K562 (cell line): Measurements from ENCODE around the gene DIS3L2. TPM values are rescaled to one million over a fixed set of nuclear protein-coding genes. Genes with fewer than 3 reads are reported as not detected.

Experiments
- ATAC-seq: fragments of 200-7000 bp; cut with Tn5 transposase; 3 replicates; pipeline ENCODE4 v1.9.1; 2020; ENCODE audit warnings: moderate library complexity
- BruUV-seq: library from RNA; stranded (reverse); fragments of 400-500 nt; replicated peaks from 2 replicates; lab custom pipeline; 2021; lab: Mats Ljungman, UMichigan
- CTCF ChIA-PET: fragments of 300-600 bp; formaldehyde crosslinking; extraction: SDS; loops from one replicate; lab custom pipeline; 2021; ENCODE audit warnings: low intra/inter-chr PET ratio; lab: Yijun Ruan, JAX
- POLR2A ChIA-PET: fragments of 300-600, 350-650 bp; sonication (Branson Sonifier 250); formaldehyde crosslinking; extraction: SDS; loops from one replicate; lab custom pipeline; 2021; ENCODE audit warnings: antibody characterized with exemption, inconsistent platforms; lab: Yijun Ruan, JAX
- DNase-seq, 4 experiments: peaks; one replicate each; pipeline versions ENCODE4 v3.0.0 to v3.0.0-alpha.2; 2011 to 2018; ENCODE audit warnings: low spot score in 3 of 4, mixed read lengths in 3 of 4; ENCODE audit errors: extremely low read depth in 1 of 4
- FAIRE-seq: peaks from 2 replicates; lab custom pipeline; 2011; peaks lifted over from hg19 to GRCh38; lab: Jason Lieb, UNC
- H2AFZ ChIP-seq: 2 replicates; pipeline ENCODE4 v1.6.0; 2011; ENCODE audit warnings: low read depth, low read length, control low read depth, inconsistent platforms
- H3K27ac ChIP-seq: fragments of 200-600 bp; 3 replicates; pipeline ENCODE4 v1.8.0; 2011; ENCODE audit warnings: low read depth, mild to moderate bottlenecking, control low read depth, inconsistent platforms, low read length, moderate library complexity, mixed read lengths; ENCODE audit errors: extremely low read depth
- H3K27me3 ChIP-seq, 2 experiments: fragments of 300-600 bp in 1 of 2; 2 replicates in 1 of 2; 3 replicates in 1 of 2; pipeline versions ENCODE4 v1.6.0 to v1.8.0; 2011; ENCODE audit warnings: inconsistent platforms in 2 of 2, low read length in 2 of 2, mild to moderate bottlenecking in 1 of 2, mixed read lengths in 1 of 2, moderate library complexity in 1 of 2; ENCODE audit not compliant: control insufficient read depth in 2 of 2, insufficient read depth in 2 of 2
- H3K36me3 ChIP-seq: fragments of 300-600 bp; 3 replicates; pipeline ENCODE4 v1.8.0; 2011; ENCODE audit warnings: mild to moderate bottlenecking, low read length, inconsistent platforms; ENCODE audit not compliant: control insufficient read depth, insufficient read depth
- H3K4me1 ChIP-seq, 2 experiments: fragments of 200-600 bp in 1 of 2; replicated peaks in 1 of 2; 2 replicates in 1 of 2; 3 replicates in 1 of 2; pipeline versions ENCODE4 v1.5.1 to v1.8.0; 2011; ENCODE audit warnings: inconsistent platforms in 2 of 2, low read length in 2 of 2, mild to moderate bottlenecking in 1 of 2, mixed read lengths in 1 of 2, moderate library complexity in 1 of 2; ENCODE audit not compliant: control insufficient read depth in 2 of 2, insufficient read depth in 2 of 2
- H3K4me2 ChIP-seq: 2 replicates; pipeline ENCODE4 v1.6.1; 2011; ENCODE audit warnings: low read length, control low read depth, inconsistent platforms, mixed read lengths; ENCODE audit not compliant: insufficient read depth
- H3K4me3 ChIP-seq: fragments of 200-600 bp; sonication (generic), shearing (Covaris generic); 2 replicates; pipeline ENCODE4 v1.5.1; 2016; ENCODE audit warnings: control low read depth, inconsistent platforms
- H3K79me2 ChIP-seq: fragments of 200-600 bp; 3 replicates; pipeline ENCODE4 v1.8.0; 2011; ENCODE audit warnings: low read length, inconsistent platforms; ENCODE audit not compliant: control insufficient read depth, insufficient read depth
- H3K9ac ChIP-seq, 2 experiments: 2 replicates each; pipeline versions ENCODE4 v1.6.0 to v1.6.1; 2011; ENCODE audit warnings: low read depth in 2 of 2, low read length in 2 of 2, control low read depth in 1 of 2, inconsistent platforms in 1 of 2, mild to moderate bottlenecking in 1 of 2, mixed read lengths in 1 of 2; ENCODE audit not compliant: insufficient read depth in 1 of 2
- H3K9me1 ChIP-seq: one replicate; pipeline ENCODE4 v1.6.0; 2011; ENCODE audit warnings: inconsistent platforms, mild to moderate bottlenecking, low read length, moderate library complexity; ENCODE audit not compliant: control insufficient read depth, insufficient read depth
- H3K9me3 ChIP-seq: replicated peaks from 2 replicates; pipeline ENCODE4 v1.5.1; 2011; ENCODE audit warnings: low read depth, low read length, inconsistent platforms; ENCODE audit not compliant: control insufficient read depth, insufficient read depth
- H4K20me1 ChIP-seq: replicated peaks from 2 replicates; pipeline ENCODE4 v1.6.1; 2011; ENCODE audit warnings: low read length, inconsistent platforms, mixed read lengths; ENCODE audit not compliant: control insufficient read depth, insufficient read depth
- BCOR ChIP-seq: fragments of 450-650 bp; IDR thresholded peaks from 2 replicates; pipeline ENCODE4 v1.6.1; 2016
- CHD2 ChIP-seq: IDR thresholded peaks from 2 replicates; pipeline ENCODE4 v1.6.1; 2011; ENCODE audit warnings: low read depth, low read length
- FOXK1 ChIP-seq: sonication (generic); formaldehyde crosslinking; IDR thresholded peaks from 2 replicates; pipeline ENCODE4 v1.8.0; 2022; ENCODE audit warnings: missing genetic modification reagents, mild to moderate bottlenecking, borderline replicate concordance
- GTF2B ChIP-seq: IDR thresholded peaks from 2 replicates; pipeline ENCODE4 v1.6.1; 2011; ENCODE audit not compliant: insufficient read length; ENCODE audit errors: extremely low read depth
- HEY1 ChIP-seq: fragments of 250-450 bp; sonication (Bioruptor Pico); IDR thresholded peaks from 2 replicates; pipeline ENCODE4 v1.5.0; 2020; ENCODE audit warnings: mild to moderate bottlenecking, moderate library complexity, borderline replicate concordance
- LEF1 ChIP-seq: fragments of 450-650 bp; IDR thresholded peaks from 2 replicates; pipeline ENCODE4 v1.6.1; 2016; ENCODE audit warnings: mild to moderate bottlenecking
- RBM17 ChIP-seq: fragments of 200-400 bp; formaldehyde crosslinking; IDR thresholded peaks from 2 replicates; pipeline ENCODE4 v1.6.1; 2017; ENCODE audit warnings: low read depth, mild to moderate bottlenecking, low read length, borderline replicate concordance
- SIRT6 ChIP-seq: IDR thresholded peaks from one replicate; pipeline ENCODE4 v1.6.1; 2012; ENCODE audit warnings: low read depth, mild to moderate bottlenecking, control low read depth, inconsistent platforms, low read length, moderate library complexity
- TAL1 ChIP-seq: fragments of 450-650 bp; IDR thresholded peaks from 2 replicates; pipeline ENCODE4 v1.6.1; 2016; ENCODE audit warnings: mild to moderate bottlenecking
- THAP12 ChIP-seq: fragments of 250-450 bp; sonication (Bioruptor Pico); IDR thresholded peaks from 2 replicates; pipeline ENCODE4 v1.9.0; 2021; ENCODE audit warnings: mild to moderate bottlenecking, inconsistent platforms
- WHSC1 ChIP-seq: IDR thresholded peaks from one replicate; pipeline ENCODE4 v1.6.1; 2012; ENCODE audit warnings: low read length, control low read depth, inconsistent platforms
- ZNF354B ChIP-seq: fragments of 250-450 bp; sonication (Bioruptor Pico); IDR thresholded peaks from 2 replicates; pipeline ENCODE4 v1.4.0; 2020
- WGBS: fragments of 100-300 bp; shearing (Covaris generic); methylation state at CpG from one replicate; pipeline ENCODE4 v1.1.6; 2016; ENCODE audit warnings: low coverage, mixed read lengths; ENCODE audit not compliant: insufficient coverage; ENCODE audit errors: missing lambda C conversion rate; 5-methylcytosine and 5-hydroxymethylcytosine counted together
- in situ Hi-C: fragments of 300-500 bp; cut with MboI; formaldehyde crosslinking; loops from 4 replicates; pipeline ENCODE4 v1.15.0; 2018; ENCODE audit warnings: inconsistent platforms, mixed read lengths
- intact Hi-C: fragments of 100-400 bp; cut with micrococcal nuclease; formaldehyde crosslinking; loops from 2 replicates; pipeline ENCODE4 v1.14.2; 2022
- polyA plus RNA-seq, 8 experiments: library from polyadenylated mRNA; depleted of rRNA in 4 of 8; stranded (reverse) in 5 of 8; unstranded in 3 of 8; fragments of >200 nt; fragmentation: Nextera tagmentation in 2 of 8; fragmentation: Illumina TruSeq in 1 of 8; extraction: Ambion mirVana in 2 of 8; extraction: Trizol in 1 of 8; gene quantifications; 2 replicates each; pipeline versions ENCODE4 v1.2.1 to v1.2.3, GENCODE V29; 2011 to 2014; ENCODE audit warnings: inconsistent platforms in 1 of 8, missing spikeins in 1 of 8
- total RNA-seq, 7 experiments: library from RNA; depleted of rRNA in 6 of 7; stranded (reverse); fragments of >200 nt in 6 of 7; fragmentation: Illumina TruSeq in 2 of 7; extraction: Trizol in 2 of 7; gene quantifications; 2 replicates each; pipeline versions ENCODE4 v1.2.1 to v1.2.3, GENCODE V29; 2011 to 2021; ENCODE audit warnings: low replicate concordance in 1 of 7
- TF ChIP-seq, protein P1 (sequence below): fragments of 250-450 bp; sonication (Bioruptor Pico); IDR thresholded peaks from 2 replicates; pipeline ENCODE4 v1.5.0; 2020; ENCODE audit warnings: mild to moderate bottlenecking, borderline replicate concordance

DIS3L2 gene
- total and polyA plus RNA-seq, 9 of the 15 experiments (the other 6 are each of a cell fraction or from before 2014, with no cell fraction given): 1.5 to 19.2 (median 11.2) TPM

- Histone ChIP-seq H4K20me1 (0 out of 2 replicates have a peak, but pooled peaks cover 3% of the 10 kb centered on the region), H3K27me3 (peaks cover 2 to 4% of the 10 kb centered on the region in 2 experiments; a peak in 2 of 5 replicates), H3K9me3 (no peaks in the 10 kb centered on the region), H3K4me2 (no peak overlapping the region), H3K4me3 (no peak overlapping the region), H3K4me1 (peaks cover 0 to 1% of the 10 kb centered on the region in 2 experiments; a peak in 1 of 5 replicates), H3K79me2 (no peaks in the 10 kb centered on the region), H3K27ac (no peak overlapping the region), H3K9ac (no peak overlapping the region), H3K36me3 (no peaks in the 10 kb centered on the region), H3K9me1 (no peaks in the 10 kb centered on the region), H2AFZ (no peak overlapping the region)
- DNase-seq: no peak
- BruUV-seq: no TSS peak
- whole genome bisulfite sequencing: 43% methylated on average over 7 of the region's 7 CpGs
- in situ Hi-C loops (no loop called here), intact Hi-C loops (no loop called here)
- TF ChIP-seq WHSC1 (no peak), HEY1 (CRISPR knock-in tag) (no peak), THAP12 (CRISPR knock-in tag) (no peak), RBM17 (no peak), BCOR (no peak), ZNF354B (CRISPR knock-in tag) (no peak), SIRT6 (no peak), GTF2B (no peak), TAL1 (no peak), CHD2 (no peak), LEF1 (no peak), FOXK1 (no peak)
- TF ChIP-seq, protein P1, sequence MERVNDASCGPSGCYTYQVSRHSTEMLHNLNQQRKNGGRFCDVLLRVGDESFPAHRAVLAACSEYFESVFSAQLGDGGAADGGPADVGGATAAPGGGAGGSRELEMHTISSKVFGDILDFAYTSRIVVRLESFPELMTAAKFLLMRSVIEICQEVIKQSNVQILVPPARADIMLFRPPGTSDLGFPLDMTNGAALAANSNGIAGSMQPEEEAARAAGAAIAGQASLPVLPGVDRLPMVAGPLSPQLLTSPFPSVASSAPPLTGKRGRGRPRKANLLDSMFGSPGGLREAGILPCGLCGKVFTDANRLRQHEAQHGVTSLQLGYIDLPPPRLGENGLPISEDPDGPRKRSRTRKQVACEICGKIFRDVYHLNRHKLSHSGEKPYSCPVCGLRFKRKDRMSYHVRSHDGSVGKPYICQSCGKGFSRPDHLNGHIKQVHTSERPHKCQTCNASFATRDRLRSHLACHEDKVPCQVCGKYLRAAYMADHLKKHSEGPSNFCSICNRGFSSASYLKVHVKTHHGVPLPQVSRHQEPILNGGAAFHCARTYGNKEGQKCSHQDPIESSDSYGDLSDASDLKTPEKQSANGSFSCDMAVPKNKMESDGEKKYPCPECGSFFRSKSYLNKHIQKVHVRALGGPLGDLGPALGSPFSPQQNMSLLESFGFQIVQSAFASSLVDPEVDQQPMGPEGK: no peak
- ChIA-PET POLR2A (interaction anchor here (0.6 to 1.1 kb wide), 2 partner anchors 12 to 14 kb away, joined by 3 to 4 read pairs; no protein-coding TSS in a partner anchor), CTCF (no interaction called here)
- ATAC-seq: no peak; the same call in 2 of the 3 replicates
- no peak for FAIRE-seq
Observed at GRCh38 chr2:232338759-232339106, 377.2 kb downstream of the DIS3L2 start.
